Measurements from ENCODE around the gene SLC41A3.
A peak's percentile ranks its signal among the peaks of the same experiment; 100 is the strongest.

Gene SLC41A3

GRCh38 chr3:126119008-126119675 lies 35.2 kb upstream of the SLC41A3 start:
- no peak for DNase-seq

- DNase-seq = no peak
These were observed 34.7 kb upstream of the SLC41A3 start for GRCh38 chr3:126118591-126118990.

GRCh38 chr3:126117786-126118185 lies 33.9 kb upstream of the SLC41A3 start:
- no peak for DNase-seq

GRCh38 chr3:126117212-126117611 lies 33.3 kb upstream of the SLC41A3 start:
- peak; percentile 8 for DNase-seq

- DNase-seq = peak; percentile 10
These were observed 32.6 kb upstream of the SLC41A3 start for GRCh38 chr3:126116526-126116925.

- no peak for DNase-seq
These were observed 30.8 kb upstream of the SLC41A3 start for GRCh38 chr3:126114443-126115386.

GRCh38 chr3:126113733-126114442 lies 30.0 kb upstream of the SLC41A3 start:
- no peak for DNase-seq

- no peak for DNase-seq
These were observed 29.3 kb upstream of the SLC41A3 start for GRCh38 chr3:126113238-126113555.

GRCh38 chr3:126112531-126113237 lies 28.8 kb upstream of the SLC41A3 start:
- no peak for DNase-seq

- DNase-seq = no peak
These were observed 27.9 kb upstream of the SLC41A3 start for GRCh38 chr3:126111566-126112475.

- DNase-seq = no peak
These were observed 27.2 kb upstream of the SLC41A3 start for GRCh38 chr3:126111126-126111551.

GRCh38 chr3:126110431-126111125 lies 26.7 kb upstream of the SLC41A3 start:
- DNase-seq = no peak

- no peak for DNase-seq
These were observed 25.9 kb upstream of the SLC41A3 start for GRCh38 chr3:126109880-126110235.

- no peak for DNase-seq
These were observed 25.4 kb upstream of the SLC41A3 start for GRCh38 chr3:126109146-126109879.

GRCh38 chr3:126108676-126109050 lies 24.7 kb upstream of the SLC41A3 start:
- no peak for DNase-seq

GRCh38 chr3:126107957-126108675 lies 24.2 kb upstream of the SLC41A3 start:
- no peak for DNase-seq

- no peak for DNase-seq
These were observed 23.4 kb upstream of the SLC41A3 start for GRCh38 chr3:126107203-126107939.

GRCh38 chr3:126106336-126107202 lies 22.6 kb upstream of the SLC41A3 start:
- DNase-seq = no peak
